ENCODE results near the gene MAZ. TPM values are rescaled to one million over a fixed set of nuclear protein-coding genes. Genes with fewer than 3 reads are reported as not detected.
A peak's percentile ranks its signal among the peaks of the same experiment; 100 is the strongest.

The MAZ gene
- total and polyA plus RNA-seq, 7 experiments from 2014 or later = 36.9 to 424 (median 202) TPM

DNA sequence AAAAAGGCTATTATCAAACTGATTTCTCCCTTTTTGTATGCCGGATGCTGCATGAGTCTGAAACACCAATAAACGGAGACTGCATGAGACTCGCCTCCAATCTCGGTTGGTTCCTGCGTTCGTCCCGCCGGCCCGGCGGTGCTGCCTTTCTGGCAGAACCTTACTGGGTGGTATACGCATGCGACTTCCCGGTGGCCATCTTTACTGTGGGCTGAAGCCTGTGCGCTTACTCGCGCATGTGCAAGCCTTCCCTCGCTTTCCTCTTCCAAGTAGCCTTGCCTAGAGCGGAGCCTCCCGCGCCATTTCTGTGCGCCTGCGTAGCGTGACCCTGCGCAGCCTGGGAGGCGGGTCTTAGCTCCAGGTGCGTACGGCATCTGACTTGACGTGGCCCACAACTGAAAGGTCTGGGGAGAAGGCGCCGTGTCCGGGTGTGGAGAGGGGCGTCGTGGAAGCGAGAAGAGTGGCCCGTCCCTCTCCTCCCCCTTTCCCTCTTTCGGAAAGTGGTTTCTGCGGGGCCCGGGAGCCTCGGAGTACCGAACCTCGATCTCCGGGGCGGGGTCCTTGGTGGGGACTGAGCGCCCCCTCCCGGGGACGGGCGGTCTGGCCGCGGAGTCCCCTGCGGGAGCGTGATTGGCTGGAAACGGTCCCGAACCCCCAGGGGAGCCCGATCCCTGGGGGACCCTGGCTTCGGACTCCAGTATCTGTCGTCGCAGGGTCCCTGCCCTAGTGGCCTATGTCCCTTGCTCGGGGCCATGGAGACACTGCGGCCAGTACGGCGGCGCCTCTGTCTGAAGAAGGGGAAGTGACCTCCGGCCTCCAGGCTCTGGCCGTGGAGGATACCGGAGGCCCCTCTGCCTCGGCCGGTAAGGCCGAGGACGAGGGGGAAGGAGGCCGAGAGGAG, 9.7 kb downstream of the MAZ start, which contains the start of gene PAGR1:
TSS of gene PAGR1 (plus strand) at position 360 of the 901 bp plus-strand sequence. CDS start at position 734, 374 bp downstream.
- peaks cover 0 to 7% (median 0%) of the 10 kb centered on the region in 11 donors for H3K9me3 Mint-ChIP-seq
- H3K27me3 ChIP-seq (ENCODE audit: control insufficient read depth in 2 of 2, insufficient read depth in 2 of 2, low read length in 2 of 2) = no peaks in the 10 kb centered on the region
- H3K27ac ChIP-seq (ENCODE audit: low read depth, low read length) = peak within 1 kb of the TSS; percentile 92
- H3K4me1 ChIP-seq (ENCODE audit: control insufficient read depth in 2 of 2, insufficient read depth in 2 of 2, low read length in 2 of 2) = peaks cover 29 to 41% of the 10 kb centered on the region in 2 donors
- intact Hi-C loops (cut with micrococcal nuclease) = loop anchor here (1.0 to 10.0 kb wide), 13 partner anchors 8 to 969 kb away; partner anchors contain the start of genes CDIPT (in 2 of the 2), KIF22 (in 2 of the 2), C16orf92 (in 1 of the 2) and TMEM219 (in 1 of the 2)
- peak; percentile 92 to 99 (median 99) for DNase-seq
- peaks cover 0 to 19% (median 0%) of the 10 kb centered on the region in 3 experiments for H3K36me3 ChIP-seq (ENCODE audit: control insufficient read depth in 2 of 3, insufficient read depth in 3 of 3, low read length in 3 of 3)
- peak within 1 kb of the TSS; percentile 99 for H3K4me3 ChIP-seq (ENCODE audit: low read length)
- H3K27ac Mint-ChIP-seq = peak within 1 kb of the TSS; percentile 95 to 99 (median 99)
- peaks cover 40 to 75% (median 59%) of the 10 kb centered on the region in 7 donors for H3K4me1 Mint-ChIP-seq
- peak within 1 kb of the TSS; percentile 85 to 100 (median 96) for H3K4me3 Mint-ChIP-seq
- peaks cover 0 to 22% (median 0%) of the 10 kb centered on the region in 5 donors for H3K27me3 Mint-ChIP-seq
- H3K36me3 Mint-ChIP-seq = peaks cover 4 to 34% (median 13%) of the 10 kb centered on the region in 5 donors
- POLR2A ChIA-PET = interaction anchor here (0.6 to 6.7 kb wide), 28 partner anchors 9 to 1264 kb away, joined by 3 to 109 read pairs (median 4); partner anchors contain the start of genes C16orf54, KIF22 and MAZ
- peak; percentile 87 for ATAC-seq
- H3K9me3 ChIP-seq (ENCODE audit: control insufficient read depth in 2 of 3, low read length in 3 of 3) = no peaks in the 10 kb centered on the region
- CTCF ChIA-PET = interaction anchor here (0.6 to 9.4 kb wide), 14 partner anchors 8 to 208 kb away, joined by 3 to 108 read pairs (median 4); partner anchors contain the start of genes C16orf54, MAZ and TMEM219

DNA sequence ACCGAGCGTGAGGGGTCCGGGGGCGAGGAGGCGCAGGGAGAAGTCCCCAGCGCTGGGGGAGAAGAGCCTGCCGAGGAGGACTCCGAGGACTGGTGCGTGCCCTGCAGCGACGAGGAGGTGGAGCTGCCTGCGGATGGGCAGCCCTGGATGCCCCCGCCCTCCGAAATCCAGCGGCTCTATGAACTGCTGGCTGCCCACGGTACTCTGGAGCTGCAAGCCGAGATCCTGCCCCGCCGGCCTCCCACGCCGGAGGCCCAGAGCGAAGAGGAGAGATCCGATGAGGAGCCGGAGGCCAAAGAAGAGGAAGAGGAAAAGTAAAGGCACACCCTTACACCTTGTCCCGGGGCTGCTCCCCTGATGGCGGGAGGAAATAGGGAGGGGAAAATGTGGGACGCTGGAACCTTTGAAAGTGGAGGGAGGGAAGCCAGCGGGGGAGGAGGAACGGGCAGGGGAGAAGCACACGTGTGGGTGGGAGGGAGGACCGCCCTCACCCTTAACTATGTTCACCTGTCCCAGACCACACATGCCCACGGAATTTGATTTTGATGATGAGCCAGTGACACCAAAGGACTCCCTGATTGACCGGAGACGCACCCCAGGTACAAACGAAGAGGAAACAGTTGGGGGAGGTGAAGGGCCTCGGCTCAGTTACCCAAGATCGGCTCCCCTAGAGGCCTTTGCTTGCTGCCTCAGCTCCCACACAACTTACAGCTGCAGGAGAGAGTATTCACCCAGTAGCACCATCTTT, 10.5 kb downstream of the MAZ start:
- ChIA-PET POLR2A (interaction anchor here (0.7 to 6.7 kb wide), 15 partner anchors 9 to 152 kb away, joined by 3 to 109 read pairs (median 6); partner anchors contain the start of genes C16orf54, KIF22 and MAZ), CTCF (interaction anchor here (0.6 to 9.4 kb wide), 9 partner anchors 9 to 124 kb away, joined by 3 to 108 read pairs (median 4); no protein-coding TSS in a partner anchor)
- no peaks in the 10 kb centered on the region for H3K9me3 ChIP-seq (ENCODE audit: control insufficient read depth in 2 of 3, low read length in 3 of 3)
- no peak for ATAC-seq
- Mint-ChIP-seq H3K36me3 (peaks cover 4 to 36% (median 13%) of the 10 kb centered on the region in 5 donors), H3K4me1 (peaks cover 35 to 81% (median 58%) of the 10 kb centered on the region in 7 donors), H3K9me3 (peaks cover 0 to 7% (median 0%) of the 10 kb centered on the region in 11 donors), H3K4me3 (peak overlapping the region; percentile 85 to 100 (median 96)), H3K27ac (peak overlapping the region; percentile 72 to 99 (median 98)), H3K27me3 (peaks cover 0 to 14% (median 0%) of the 10 kb centered on the region in 5 donors)
- H3K4me1 ChIP-seq (ENCODE audit: control insufficient read depth in 2 of 2, insufficient read depth in 2 of 2, low read length in 2 of 2) = peaks cover 35 to 44% of the 10 kb centered on the region in 2 donors
- peak in 8 of 9 donors; percentile 38 to 76 (median 50) for DNase-seq
- peak overlapping the region; percentile 99 for H3K4me3 ChIP-seq (ENCODE audit: low read length)
- peak overlapping the region; percentile 92 for H3K27ac ChIP-seq (ENCODE audit: low read depth, low read length)
- intact Hi-C loops (cut with micrococcal nuclease) = loop anchor here (1.0 to 10.0 kb wide), 13 partner anchors 8 to 970 kb away; partner anchors contain the start of genes CDIPT (in 2 of the 2), KIF22 (in 2 of the 2), C16orf92 (in 1 of the 2) and TMEM219 (in 1 of the 2)
- peaks cover 0 to 19% (median 0%) of the 10 kb centered on the region in 3 experiments for H3K36me3 ChIP-seq (ENCODE audit: control insufficient read depth in 2 of 3, insufficient read depth in 3 of 3, low read length in 3 of 3)
- no peaks in the 10 kb centered on the region for H3K27me3 ChIP-seq (ENCODE audit: control insufficient read depth in 2 of 2, insufficient read depth in 2 of 2, low read length in 2 of 2)

DNA sequence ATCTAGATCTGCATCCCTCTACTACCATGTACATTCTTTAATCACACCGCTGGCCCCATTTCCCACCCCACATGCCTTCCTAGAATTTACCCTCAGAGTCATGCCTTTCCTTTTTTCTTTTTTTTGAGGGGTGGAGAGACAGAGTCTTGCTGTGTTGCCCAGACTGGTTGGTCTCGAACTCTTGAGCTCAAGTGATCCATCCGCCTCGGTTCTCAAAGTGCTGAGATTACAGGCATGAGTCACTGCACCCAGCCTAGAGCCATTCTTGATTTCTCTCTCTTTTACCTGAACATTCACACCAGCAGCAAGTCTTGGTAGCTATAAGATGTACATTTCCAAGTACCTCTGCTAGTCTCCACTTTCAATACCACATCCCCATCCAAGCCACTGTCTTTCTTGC, 11.8 kb downstream of the MAZ start:
- intact Hi-C loops (cut with micrococcal nuclease) = loop anchor here in 1 of 2 donors (5.0 to 10.0 kb wide), 2 partner anchors 204 to 223 kb away; partner anchors contain the start of gene C16orf92
- peaks cover 0 to 5% (median 0%) of the 10 kb centered on the region in 5 donors for H3K27me3 Mint-ChIP-seq
- ChIA-PET POLR2A (interaction anchor here (0.8 to 6.7 kb wide), 6 partner anchors 9 to 116 kb away, joined by 3 to 109 read pairs (median 42); partner anchors contain the start of genes KIF22 and MAZ), CTCF (interaction anchor here (0.6 to 9.4 kb wide), 9 partner anchors 9 to 214 kb away, joined by 3 to 108 read pairs (median 6); no protein-coding TSS in a partner anchor)
- H3K9me3 Mint-ChIP-seq = peaks cover 0 to 7% (median 0%) of the 10 kb centered on the region in 11 donors
- peaks cover 43 to 83% (median 65%) of the 10 kb centered on the region in 7 donors for H3K4me1 Mint-ChIP-seq
- Histone ChIP-seq H3K9me3 (ENCODE audit: control insufficient read depth in 2 of 3, low read length in 3 of 3) (no peaks in the 10 kb centered on the region), H3K27me3 (ENCODE audit: control insufficient read depth in 2 of 2, insufficient read depth in 2 of 2, low read length in 2 of 2) (no peaks in the 10 kb centered on the region), H3K4me3 (ENCODE audit: low read length) (no peak overlapping the region), H3K4me1 (ENCODE audit: control insufficient read depth in 2 of 2, insufficient read depth in 2 of 2, low read length in 2 of 2) (peaks cover 47 to 49% of the 10 kb centered on the region in 2 donors), H3K36me3 (ENCODE audit: control insufficient read depth in 2 of 3, insufficient read depth in 3 of 3, low read length in 3 of 3) (peaks cover 0 to 19% (median 0%) of the 10 kb centered on the region in 3 experiments), H3K27ac (ENCODE audit: low read depth, low read length) (peak overlapping the region; percentile 36)
- peaks cover 4 to 36% (median 13%) of the 10 kb centered on the region in 5 donors for H3K36me3 Mint-ChIP-seq
- DNase-seq (no peak), ATAC-seq (no peak)
- peak overlapping the region; percentile 49 to 99 (median 89) for H3K27ac Mint-ChIP-seq
- peak overlapping the region; percentile 78 to 99 (median 85) for H3K4me3 Mint-ChIP-seq

DNA sequence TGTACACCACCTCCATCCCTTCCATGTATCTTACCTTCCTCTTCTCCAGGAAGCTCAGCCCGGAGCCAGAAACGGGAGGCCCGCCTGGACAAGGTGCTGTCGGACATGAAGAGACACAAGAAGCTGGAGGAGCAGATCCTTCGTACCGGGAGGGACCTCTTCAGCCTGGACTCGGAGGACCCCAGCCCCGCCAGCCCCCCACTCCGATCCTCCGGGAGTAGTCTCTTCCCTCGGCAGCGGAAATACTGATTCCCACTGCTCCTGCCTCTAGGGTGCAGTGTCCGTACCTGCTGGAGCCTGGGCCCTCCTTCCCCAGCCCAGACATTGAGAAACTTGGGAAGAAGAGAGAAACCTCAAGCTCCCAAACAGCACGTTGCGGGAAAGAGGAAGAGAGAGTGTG, 13.2 kb downstream of the MAZ start:
- ChIA-PET POLR2A (interaction anchor here (0.6 to 6.7 kb wide), 13 partner anchors 8 to 132 kb away, joined by 3 to 109 read pairs (median 4); partner anchors contain the start of genes KIF22, MAZ and PRRT2), CTCF (interaction anchor here (0.6 to 9.4 kb wide), 10 partner anchors 9 to 625 kb away, joined by 3 to 108 read pairs (median 4); partner anchors contain the start of gene KIF22)
- peaks cover 4 to 36% (median 13%) of the 10 kb centered on the region in 5 donors for H3K36me3 Mint-ChIP-seq
- peak overlapping the region; percentile 86 to 99 (median 97) for H3K4me3 Mint-ChIP-seq
- Histone ChIP-seq H3K27ac (ENCODE audit: low read depth, low read length) (peak overlapping the region; percentile 84), H3K4me3 (ENCODE audit: low read length) (peak overlapping the region; percentile 95), H3K4me1 (ENCODE audit: control insufficient read depth in 2 of 2, insufficient read depth in 2 of 2, low read length in 2 of 2) (peaks cover 58 to 62% of the 10 kb centered on the region in 2 donors), H3K9me3 (ENCODE audit: control insufficient read depth in 2 of 3, low read length in 3 of 3) (no peaks in the 10 kb centered on the region), H3K36me3 (ENCODE audit: control insufficient read depth in 2 of 3, insufficient read depth in 3 of 3, low read length in 3 of 3) (peaks cover 0 to 19% (median 0%) of the 10 kb centered on the region in 3 experiments), H3K27me3 (ENCODE audit: control insufficient read depth in 2 of 2, insufficient read depth in 2 of 2, low read length in 2 of 2) (no peaks in the 10 kb centered on the region)
- H3K27me3 Mint-ChIP-seq = peaks cover 0 to 4% (median 0%) of the 10 kb centered on the region in 5 donors
- H3K9me3 Mint-ChIP-seq = peaks cover 0 to 7% (median 0%) of the 10 kb centered on the region in 11 donors
- ATAC-seq (no peak), DNase-seq (no peak)
- peaks cover 46 to 91% (median 63%) of the 10 kb centered on the region in 7 donors for H3K4me1 Mint-ChIP-seq
- intact Hi-C loops (cut with micrococcal nuclease) = loop anchor here in 1 of 2 donors (5.0 to 10.0 kb wide), 2 partner anchors 203 to 225 kb away; partner anchors contain the start of gene C16orf92
- peak overlapping the region; percentile 89 to 99 (median 96) for H3K27ac Mint-ChIP-seq

DNA sequence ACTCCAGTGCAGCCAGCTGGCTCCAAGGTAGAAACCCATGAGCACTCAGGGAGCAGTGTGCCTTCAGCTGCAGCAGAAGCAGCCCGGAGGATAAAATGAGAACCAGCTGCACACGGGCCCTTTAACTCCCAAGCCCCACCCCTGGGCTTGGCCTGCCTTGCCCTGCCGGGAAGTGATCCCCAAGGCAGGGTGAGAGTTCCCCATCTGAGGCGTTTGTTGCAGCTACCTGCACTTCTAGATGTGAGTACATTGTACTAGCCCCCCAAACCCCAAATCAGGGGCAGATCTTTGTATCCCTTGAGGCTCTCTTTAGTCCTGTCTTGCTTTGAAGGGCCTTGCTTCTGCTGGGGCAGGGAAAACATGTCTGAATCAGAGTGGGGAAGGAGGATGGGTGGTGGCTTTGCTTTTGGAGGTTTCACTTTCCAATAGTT, 14.0 kb downstream of the MAZ start, which contains the start of gene MVP:
TSS of gene MVP (plus strand) at position 192 of the 431 bp plus-strand sequence. CDS start 10,088 bp downstream, outside the sequence.
- intact Hi-C loops (cut with micrococcal nuclease) = loop anchor here (1.0 to 5.0 kb wide), 5 partner anchors 15 to 107 kb away; partner anchors contain the start of genes CDIPT (in 2 of the 2), KCTD13 (in 1 of the 2) and KIF22 (in 1 of the 2)

More for the DNA sequence above, 14.0 kb downstream of the MAZ start, which contains the start of gene MVP:
- H3K4me1 ChIP-seq (ENCODE audit: control insufficient read depth in 2 of 2, insufficient read depth in 2 of 2, low read length in 2 of 2) = peaks cover 61 to 66% of the 10 kb centered on the region in 2 donors
- peaks cover 0 to 19% (median 0%) of the 10 kb centered on the region in 3 experiments for H3K36me3 ChIP-seq (ENCODE audit: control insufficient read depth in 2 of 3, insufficient read depth in 3 of 3, low read length in 3 of 3)
- peaks cover 0 to 4% (median 0%) of the 10 kb centered on the region in 5 donors for H3K27me3 Mint-ChIP-seq
- ChIA-PET CTCF (interaction anchor here (1.0 to 9.4 kb wide), 6 partner anchors 9 to 119 kb away, joined by 4 to 108 read pairs (median 5); partner anchors contain the start of gene KIF22), POLR2A (interaction anchor here (0.6 to 6.7 kb wide), 15 partner anchors 8 to 246 kb away, joined by 3 to 109 read pairs (median 4); partner anchors contain the start of genes ALDOA, KIF22, MAZ and PRRT2)
- peaks cover 0 to 6% (median 0%) of the 10 kb centered on the region in 11 donors for H3K9me3 Mint-ChIP-seq
- H3K27ac Mint-ChIP-seq = peak within 1 kb of the TSS; percentile 89 to 99 (median 96)
- ATAC-seq (no peak), DNase-seq (peak in 8 of 9 donors; percentile 33 to 68 (median 50))
- peak within 1 kb of the TSS; percentile 84 for H3K27ac ChIP-seq (ENCODE audit: low read depth, low read length)
- no peaks in the 10 kb centered on the region for H3K27me3 ChIP-seq (ENCODE audit: control insufficient read depth in 2 of 2, insufficient read depth in 2 of 2, low read length in 2 of 2)
- peak within 1 kb of the TSS; percentile 86 to 99 (median 97) for H3K4me3 Mint-ChIP-seq
- no peaks in the 10 kb centered on the region for H3K9me3 ChIP-seq (ENCODE audit: control insufficient read depth in 2 of 3, low read length in 3 of 3)
- peaks cover 4 to 40% (median 13%) of the 10 kb centered on the region in 5 donors for H3K36me3 Mint-ChIP-seq
- peaks cover 44 to 90% (median 65%) of the 10 kb centered on the region in 7 donors for H3K4me1 Mint-ChIP-seq
- H3K4me3 ChIP-seq (ENCODE audit: low read length) = peak within 1 kb of the TSS; percentile 95
